GM19467 (cell line): ENCODE data around the gene TAF11L13.
"Not testable (repeated sequence)": the region's sequence is repeated elsewhere in the genome, so short reads cannot be mapped to it uniquely, and the experiment has no call there.

Experiments
- ATAC-seq: cut with Tn5 transposase; IDR thresholded peaks from one replicate; pipeline ENCODE4 v1.9.1; 2021; ENCODE audit warnings: mild to moderate bottlenecking, moderate library complexity; ENCODE audit not compliant: unreplicated experiment

The TAF11L13 gene

GRCh38 chr5:17631788-17632187, at the start of gene TAF11L13:
Gene TAF11L13, plus strand, starts transcription at chr5:17632088.
- not testable (repeated sequence) for ATAC-seq

- ATAC-seq: not testable (repeated sequence)
Measured at GRCh38 chr5:17585658-17586057, 46.2 kb upstream of the TAF11L13 start, which contains the start of gene TAF11L7. Gene TAF11L7, minus strand, starts transcription at chr5:17585758.

- ATAC-seq: not testable (repeated sequence)
Measured at GRCh38 chr5:17590860-17591259, 41.0 kb upstream of the TAF11L13 start, which contains the start of gene TAF11L8. Gene TAF11L8, minus strand, starts transcription at chr5:17590960.

GRCh38 chr5:17594255-17594654, 37.6 kb upstream of the TAF11L13 start, which contains the start of gene TAF11L9:
Gene TAF11L9, minus strand, starts transcription at chr5:17594394.
- ATAC-seq: not testable (repeated sequence)

- ATAC-seq: not testable (repeated sequence)
Measured at GRCh38 chr5:17597728-17598127, 34.2 kb upstream of the TAF11L13 start, which contains the start of gene TAF11L10. Gene TAF11L10, minus strand, starts transcription at chr5:17597828.

GRCh38 chr5:17603880-17604279, 28.0 kb upstream of the TAF11L13 start, which contains the start of gene TAF11L11:
Gene TAF11L11, plus strand, starts transcription at chr5:17604183.
- ATAC-seq: not testable (repeated sequence)

GRCh38 chr5:17604951-17605350, 26.9 kb upstream of the TAF11L13 start:
- ATAC-seq: no peak

- ATAC-seq: not testable (repeated sequence)
Measured at GRCh38 chr5:17607461-17607860, 24.4 kb upstream of the TAF11L13 start.

GRCh38 chr5:17610092-17610491, 21.8 kb upstream of the TAF11L13 start, which contains the start of gene TAF11L12:
Gene TAF11L12, plus strand, starts transcription at chr5:17610392.
- not testable (repeated sequence) for ATAC-seq

- ATAC-seq: no peak
Measured at GRCh38 chr5:17614872-17615605, 16.8 kb upstream of the TAF11L13 start.

GRCh38 chr5:17619354-17619753, 12.5 kb upstream of the TAF11L13 start:
- no peak for ATAC-seq

- ATAC-seq: no peak
Measured at GRCh38 chr5:17620627-17621026, 11.3 kb upstream of the TAF11L13 start.

GRCh38 chr5:17625686-17626085, 6.2 kb upstream of the TAF11L13 start:
- no peak for ATAC-seq

GRCh38 chr5:17634160-17634559, 2.3 kb downstream of the TAF11L13 start, which contains the start of gene TAF11L14:
Gene TAF11L14, plus strand, starts transcription at chr5:17634460.
- ATAC-seq: no peak

GRCh38 chr5:17649232-17649631, 17.3 kb downstream of the TAF11L13 start:
- ATAC-seq: not testable (repeated sequence)

GRCh38 chr5:17655201-17655759, 23.4 kb downstream of the TAF11L13 start:
- ATAC-seq: not testable (repeated sequence)

GRCh38 chr5:17655921-17656320, 24.0 kb downstream of the TAF11L13 start:
- no peak for ATAC-seq

- ATAC-seq: no peak
Measured at GRCh38 chr5:17663182-17663581, 31.3 kb downstream of the TAF11L13 start.

- ATAC-seq: no peak
Measured at GRCh38 chr5:17665836-17666235, 33.9 kb downstream of the TAF11L13 start.

- no peak for ATAC-seq
Measured at GRCh38 chr5:17666726-17667235, 34.9 kb downstream of the TAF11L13 start.

- no peak for ATAC-seq
Measured at GRCh38 chr5:17670353-17670752, 38.5 kb downstream of the TAF11L13 start.
